Neural progenitor cell (in vitro differentiated cells): ENCODE results near the gene MED25. TPM values are rescaled to one million over a fixed set of nuclear protein-coding genes. Genes with fewer than 3 reads are reported as not detected.

Experiments used
- DNase-seq: peaks from one replicate; pipeline ENCODE4 v3.0.0-alpha.2; 2016; ENCODE audit warnings: low spot score
- H2AFZ ChIP-seq: fragments of 200-600 bp; sonication (generic); replicated peaks from 2 replicates; pipeline ENCODE4 v1.6.1; 2016; ENCODE audit warnings: antibody characterized with exemption
- H3F3A ChIP-seq: fragments of 200-600 bp; sonication (generic); 2 replicates; pipeline ENCODE4 v1.6.1; 2016; ENCODE audit warnings: antibody characterized with exemption, low read depth
- H3K27ac ChIP-seq: fragments of 200-600 bp; sonication (generic); 2 replicates; pipeline ENCODE4 v1.5.1; 2016; ENCODE audit warnings: mild to moderate bottlenecking
- H3K27me3 ChIP-seq: fragments of 200-600 bp; sonication (generic); 2 replicates; pipeline ENCODE4 v1.6.1; 2016; ENCODE audit warnings: mild to moderate bottlenecking, moderate library complexity
- H3K36me3 ChIP-seq: fragments of 200-600 bp; sonication (generic); 2 replicates; pipeline ENCODE4 v1.5.1; 2016
- H3K4me1 ChIP-seq: fragments of 200-600 bp; sonication (generic); 2 replicates; pipeline ENCODE4 v1.6.1; 2016; ENCODE audit warnings: mixed run types
- H3K4me2 ChIP-seq: fragments of 200-600 bp; sonication (generic); 2 replicates; pipeline ENCODE4 v1.6.1; 2016
- H3K4me3 ChIP-seq: fragments of 200-600 bp; sonication (generic); 2 replicates; pipeline ENCODE4 v1.5.1; 2016
- H3K79me2 ChIP-seq: fragments of 200-600 bp; sonication (generic); 2 replicates; pipeline ENCODE4 v1.6.1; 2016; ENCODE audit warnings: low read depth
- H3K9ac ChIP-seq: fragments of 200-600 bp; sonication (generic); 2 replicates; pipeline ENCODE4 v1.6.1; 2016
- H3K9me3 ChIP-seq: fragments of 200-600 bp; sonication (generic); 2 replicates; pipeline ENCODE4 v1.5.1; 2016; ENCODE audit warnings: low read depth
- H4K20me1 ChIP-seq: fragments of 200-600 bp; sonication (generic); 2 replicates; pipeline ENCODE4 v1.6.1; 2016; ENCODE audit warnings: low read depth
- H3K27ac Mint-ChIP-seq: 3 replicates; pipeline ENCODE4 v1.8.0; 2021; ENCODE audit warnings: mixed read lengths
- H3K27me3 Mint-ChIP-seq: 2 replicates; pipeline ENCODE4 v1.8.0; 2022; ENCODE audit warnings: low read depth, mild to moderate bottlenecking, inconsistent platforms, moderate library complexity, mixed read lengths; ENCODE audit not compliant: insufficient read depth
- H3K36me3 Mint-ChIP-seq: 3 replicates; pipeline ENCODE4 v1.8.0; 2021; ENCODE audit warnings: mixed read lengths
- H3K4me1 Mint-ChIP-seq: 3 replicates; pipeline ENCODE4 v1.8.0; 2021; ENCODE audit warnings: mixed read lengths
- H3K4me3 Mint-ChIP-seq: 3 replicates; pipeline ENCODE4 v1.8.0; 2021; ENCODE audit warnings: mild to moderate bottlenecking, moderate library complexity, mixed read lengths
- H3K9me3 Mint-ChIP-seq: 3 replicates; pipeline ENCODE4 v1.8.0; 2020; ENCODE audit warnings: mixed read lengths
- CTCF ChIP-seq: fragments of 200-600 bp; sonication (generic); IDR thresholded peaks from 2 replicates; pipeline ENCODE4 v1.5.1; 2017; ENCODE audit warnings: antibody characterized with exemption, mild to moderate bottlenecking
- EZH2 ChIP-seq: fragments of 200-600 bp; sonication (generic); IDR thresholded peaks from 2 replicates; pipeline ENCODE4 v1.6.1; 2017; ENCODE audit warnings: antibody characterized with exemption, mild to moderate bottlenecking, moderate library complexity
- EZH2phosphoT487 ChIP-seq: fragments of 200-600 bp; sonication (generic); IDR thresholded peaks from 2 replicates; pipeline ENCODE4 v1.6.1; 2017; ENCODE audit warnings: antibody characterized with exemption
- total RNA-seq: library from RNA; depleted of rRNA; stranded (reverse); fragments of >200 nt; gene quantifications from 2 replicates; pipeline ENCODE4 v1.2.3, GENCODE V29; 2015; ENCODE audit warnings: low replicate concordance

MED25 gene
- total RNA-seq, 1 donor from 2014 or later, result 44.9 TPM

- H3K36me3 Mint-ChIP-seq, result peaks cover 34% of the 10 kb centered on the region
- peak overlapping the region; percentile 54 for H3K27ac Mint-ChIP-seq
- H4K20me1 ChIP-seq, result peaks cover under 1% of the 10 kb centered on the region
- TF ChIP-seq EZH2 (no peak), EZH2phosphoT487 (no peak), CTCF (no peak)
- no peaks in the 10 kb centered on the region for H3F3A ChIP-seq
- no peaks in the 10 kb centered on the region for H3K27me3 Mint-ChIP-seq
- DNase-seq, result no peak
- no peaks in the 10 kb centered on the region for H3K79me2 ChIP-seq
- H3K4me2 ChIP-seq, result no peak overlapping the region
- peaks cover 11% of the 10 kb centered on the region for H3K4me1 Mint-ChIP-seq
- no peaks in the 10 kb centered on the region for H3K36me3 ChIP-seq
- H3K4me3 Mint-ChIP-seq, result no peak overlapping the region
- H3K9me3 Mint-ChIP-seq, result no peaks in the 10 kb centered on the region
- H3K27ac ChIP-seq, result no peak overlapping the region
- H2AFZ ChIP-seq, result no peak overlapping the region
- no peaks in the 10 kb centered on the region for H3K4me1 ChIP-seq
- no peaks in the 10 kb centered on the region for H3K9me3 ChIP-seq
- H3K27me3 ChIP-seq, result no peaks in the 10 kb centered on the region
- H3K4me3 ChIP-seq, result no peak overlapping the region
- H3K9ac ChIP-seq, result no peak overlapping the region
Observed at GRCh38 chr19:49786376-49786820, 31.7 kb upstream of the MED25 start.

GRCh38 chr19:49787746-49788145 lies 30.3 kb upstream of the MED25 start:
- Mint-ChIP-seq H3K9me3 (no peaks in the 10 kb centered on the region), H3K4me1 (peaks cover 11% of the 10 kb centered on the region), H3K27me3 (no peaks in the 10 kb centered on the region), H3K27ac (no peak overlapping the region), H3K4me3 (no peak overlapping the region), H3K36me3 (peaks cover 34% of the 10 kb centered on the region)
- Histone ChIP-seq H3K4me2 (no peak overlapping the region), H3K27me3 (no peaks in the 10 kb centered on the region), H3K9me3 (no peaks in the 10 kb centered on the region), H2AFZ (no peak overlapping the region), H3K4me1 (no peaks in the 10 kb centered on the region), H4K20me1 (no peaks in the 10 kb centered on the region), H3K27ac (no peak overlapping the region), H3K36me3 (no peaks in the 10 kb centered on the region), H3F3A (no peaks in the 10 kb centered on the region), H3K9ac (no peak overlapping the region), H3K79me2 (no peaks in the 10 kb centered on the region), H3K4me3 (no peak overlapping the region)
- TF ChIP-seq CTCF, result no peak
- TF ChIP-seq EZH2phosphoT487, result no peak
- no peak for DNase-seq

- peaks cover 29% of the 10 kb centered on the region for H3K36me3 Mint-ChIP-seq
- Histone ChIP-seq H3K79me2 (no peaks in the 10 kb centered on the region), H3K4me3 (no peak overlapping the region), H3K9me3 (no peaks in the 10 kb centered on the region), H4K20me1 (no peaks in the 10 kb centered on the region), H3K9ac (no peak overlapping the region), H3K36me3 (no peaks in the 10 kb centered on the region), H3F3A (no peaks in the 10 kb centered on the region), H3K27ac (no peak overlapping the region), H2AFZ (no peak overlapping the region), H3K27me3 (no peaks in the 10 kb centered on the region), H3K4me2 (no peak overlapping the region), H3K4me1 (no peaks in the 10 kb centered on the region)
- H3K27ac Mint-ChIP-seq, result peak overlapping the region; percentile 20
- no peaks in the 10 kb centered on the region for H3K9me3 Mint-ChIP-seq
- peaks cover 11% of the 10 kb centered on the region for H3K4me1 Mint-ChIP-seq
- H3K4me3 Mint-ChIP-seq, result no peak overlapping the region
- no peaks in the 10 kb centered on the region for H3K27me3 Mint-ChIP-seq
- DNase-seq, result no peak
- no peak for TF ChIP-seq EZH2
- TF ChIP-seq CTCF, result no peak
Observed at GRCh38 chr19:49788857-49789256, 29.2 kb upstream of the MED25 start.
